ENCODE data around the gene KLHDC3. TPM values are rescaled to one million over a fixed set of nuclear protein-coding genes. Genes with fewer than 3 reads are reported as not detected.

KLHDC3 gene
- 10 to 100 TPM; 41.6 to 51.2 (median 45.9) TPM for total RNA-seq (2021; fragmentation: NEBNext Ultra II Directional; extraction: Animal tissue kit (Norgen Biotek cat#: 25700))
- long read RNA-seq, transcript KLHDC3-202 (11 exons, 1,909 nt) = major isoform, 104 of 122 reads
- long read RNA-seq, partial matches to known transcripts = 8 of 122 reads
- long read RNA-seq, other reads (novel, unspliced or antisense) = 10 of 122 reads

GRCh38 chr6:43013843-43014433, at the start of gene KLHDC3, which contains the start of gene MEA1:
TSS of gene KLHDC3 (plus strand) at chr6:43014249. CDS start at chr6:43017193, 2,944 bp downstream.
TSS of gene MEA1 (minus strand) at chr6:43013946. CDS start at chr6:43013813, 133 bp downstream.
- Mint-ChIP-seq H3K36me3 (ENCODE audit: low read depth) (peaks cover 46% of the 10 kb centered on the region), H3K27ac (peak within 1 kb of the TSS; percentile 92), H3K4me1 (ENCODE audit: low read depth) (peaks cover 48% of the 10 kb centered on the region), H3K4me3 (peak within 1 kb of the TSS; percentile 95), H3K9me3 (no peaks in the 10 kb centered on the region), H3K27me3 (ENCODE audit: insufficient read depth) (no peaks in the 10 kb centered on the region; the same call in none of the 2 replicates)
- TF ChIP-seq CTCF (IDR thresholded peaks at IDR 0.05) = no peak
- peak; percentile 100 for DNase-seq

- H3K4me1 Mint-ChIP-seq (ENCODE audit: low read depth) = peaks cover 20% of the 10 kb centered on the region
- TF ChIP-seq CTCF (IDR thresholded peaks at IDR 0.05) = no peak
These were observed 47.5 kb upstream of the KLHDC3 start for GRCh38 chr6:42966571-42966970.

GRCh38 chr6:42967228-42967627, 46.8 kb upstream of the KLHDC3 start:
- H3K4me1 Mint-ChIP-seq (ENCODE audit: low read depth) = peaks cover 20% of the 10 kb centered on the region
- no peak for DNase-seq
- H3K36me3 Mint-ChIP-seq (ENCODE audit: low read depth) = peaks cover 5% of the 10 kb centered on the region; the same call in 1 of the 2 replicates
- no peaks in the 10 kb centered on the region; the same call in 1 of the 2 replicates for H3K27me3 Mint-ChIP-seq (ENCODE audit: insufficient read depth)
- H3K9me3 Mint-ChIP-seq = no peaks in the 10 kb centered on the region
- TF ChIP-seq CTCF (IDR thresholded peaks at IDR 0.05) = no peak
- no peak overlapping the region for H3K4me3 Mint-ChIP-seq
- H3K27ac Mint-ChIP-seq = no peak overlapping the region

More at GRCh38 chr6:42966571-42966970, 47.5 kb upstream of the KLHDC3 start:
- no peak overlapping the region for H3K4me3 Mint-ChIP-seq
- no peak overlapping the region for H3K27ac Mint-ChIP-seq
- H3K27me3 Mint-ChIP-seq (ENCODE audit: insufficient read depth) = no peaks in the 10 kb centered on the region; the same call in 1 of the 2 replicates
- peaks cover 12% of the 10 kb centered on the region for H3K36me3 Mint-ChIP-seq (ENCODE audit: low read depth)
- H3K9me3 Mint-ChIP-seq = no peaks in the 10 kb centered on the region
- DNase-seq = no peak

GRCh38 chr6:42968126-42968701, 45.8 kb upstream of the KLHDC3 start:
- H3K27me3 Mint-ChIP-seq (ENCODE audit: insufficient read depth) = no peaks in the 10 kb centered on the region; the same call in 1 of the 2 replicates
- no peak overlapping the region for H3K27ac Mint-ChIP-seq
- H3K36me3 Mint-ChIP-seq (ENCODE audit: low read depth) = no peaks in the 10 kb centered on the region

GRCh38 chr6:42968783-42969182, 45.3 kb upstream of the KLHDC3 start:
- Mint-ChIP-seq H3K4me3 (no peak overlapping the region), H3K27ac (no peak overlapping the region), H3K27me3 (ENCODE audit: insufficient read depth) (no peaks in the 10 kb centered on the region; the same call in 1 of the 2 replicates), H3K4me1 (ENCODE audit: low read depth) (peaks cover 20% of the 10 kb centered on the region), H3K36me3 (ENCODE audit: low read depth) (no peaks in the 10 kb centered on the region), H3K9me3 (no peaks in the 10 kb centered on the region)
- TF ChIP-seq CTCF (IDR thresholded peaks at IDR 0.05) = no peak
- DNase-seq = no peak

More at GRCh38 chr6:42968126-42968701, 45.8 kb upstream of the KLHDC3 start:
- Mint-ChIP-seq H3K9me3 (no peaks in the 10 kb centered on the region), H3K4me3 (no peak overlapping the region), H3K4me1 (ENCODE audit: low read depth) (peaks cover 20% of the 10 kb centered on the region)
- no peak for TF ChIP-seq CTCF (IDR thresholded peaks at IDR 0.05)
- DNase-seq = no peak
